ENCODE data around the gene LDB1. TPM values are rescaled to one million over a fixed set of nuclear protein-coding genes. Genes with fewer than 3 reads are reported as not detected.

The LDB1 gene
- total and polyA plus RNA-seq, 10 of the 15 experiments (the other 5 are each of a cell fraction or from before 2014, with no cell fraction given), result 1.7 to 71.5 (median 36.9) TPM

GRCh38 chr10:102140913-102141540 lies 20.9 kb upstream of the LDB1 start (continued):
- TF ChIP-seq ZNF592 (IDR thresholded peaks at IDR 0.05) (no peak), MLLT1 (IDR thresholded peaks at IDR 0.05) (no peak), EZH2 (IDR thresholded peaks at IDR 0.05; ENCODE audit: borderline replicate concordance, control insufficient read depth, low read depth, low read length) (no peak)

GRCh38 chr10:102140218-102140617 lies 20.1 kb upstream of the LDB1 start:
- no peak for DNase-seq (ENCODE audit: low read depth, low spot score)
- in situ Hi-C loops (cut with MboI), result no loop called here

More at GRCh38 chr10:102140218-102140617, 20.1 kb upstream of the LDB1 start:
- no peak overlapping the region for H2AFZ ChIP-seq (ENCODE audit: control insufficient read depth, low read depth, low read length)
- WGBS (ENCODE audit: insufficient coverage, insufficient replicate concordance, low lambda C conversion rate, missing lambda C conversion rate), result 96% methylated on average over 4 of the region's 4 CpGs
- H3K79me2 ChIP-seq (ENCODE audit: control insufficient read depth, insufficient read depth, low read length), result peaks cover 38% of the 10 kb centered on the region
- RAD21 ChIA-PET (ENCODE audit: unreplicated experiment), result no interaction called here
- peaks cover 51% of the 10 kb centered on the region in 2 experiments for H3K36me3 ChIP-seq (ENCODE audit: control insufficient read depth in 2 of 2, insufficient read depth in 2 of 2, low read length in 1 of 2)
- ATAC-seq, result no peak; the same call in 2 of the 3 replicates
- no peaks in the 10 kb centered on the region for H3K27me3 ChIP-seq (replicated peaks in 1 of 2; ENCODE audit: control insufficient read depth in 2 of 2, insufficient read depth in 2 of 2, low read length in 1 of 2)
- no peak overlapping the region for H3K9ac ChIP-seq (ENCODE audit: control insufficient read depth, insufficient read depth, low read length)
- no peak overlapping the region for H3K27ac ChIP-seq (ENCODE audit: control insufficient read depth, insufficient read depth)
- BruUV-seq (replicated peaks), result no TSS peak
- no peak for FAIRE-seq
- H3K4me3 ChIP-seq, result no peak overlapping the region
- no peaks in the 10 kb centered on the region; the same call in 1 of the 2 replicates for H4K20me1 ChIP-seq (ENCODE audit: control insufficient read depth, insufficient read depth)
- TF ChIP-seq POLR2A (IDR thresholded peaks at IDR 0.05; ENCODE audit: low read depth, low read length), result peak; percentile 40; the same call in 1 of the 2 replicates
- no peak for TF ChIP-seq CEBPB (IDR thresholded peaks at IDR 0.05; ENCODE audit: borderline replicate concordance in 1 of 2, low read depth in 2 of 2, low read length in 2 of 2)
- TF ChIP-seq EGR1 (IDR thresholded peaks at IDR 0.05; ENCODE audit: borderline replicate concordance in 1 of 2, low read depth in 2 of 2, low read length in 2 of 2), result no peak
- peak; percentile 18; the same call in 1 of the 2 replicates for TF ChIP-seq POLR2AphosphoS5 (IDR thresholded peaks at IDR 0.05; ENCODE audit: low read length)
- TF ChIP-seq KAT2A (conservative IDR thresholded peaks at IDR 0.05; ENCODE audit: control insufficient read depth, low read depth, low read length), result no peak
- SMC1A ChIA-PET (ENCODE audit: uncharacterized antibody, unreplicated experiment), result interaction anchor here (1.0 to 3.4 kb wide), 2 partner anchors 11 to 17 kb away, joined by 3 to 29 read pairs; partner anchors contain the start of gene NOLC1
- no peaks in the 10 kb centered on the region for H3K4me1 ChIP-seq (ENCODE audit: control insufficient read depth, insufficient read depth, low read length)
- CTCF ChIA-PET, result no interaction called here
- no peaks in the 10 kb centered on the region for H3K9me3 ChIP-seq (replicated peaks; ENCODE audit: control insufficient read depth, insufficient read depth, low read length)
- H3K4me2 ChIP-seq (ENCODE audit: control insufficient read depth, insufficient read depth), result no peak overlapping the region
- intact Hi-C loops (cut with micrococcal nuclease; ENCODE audit: unreplicated experiment), result no loop called here
- POLR2A ChIA-PET, result interaction anchor here (1.2 kb wide), 1 partner anchor 12 kb away, joined by 6 read pairs; the partner anchor contains the start of gene NOLC1

Measured in GM12878 (cell line).